ENCODE measurements around the gene ERCC4. TPM values are rescaled to one million over a fixed set of nuclear protein-coding genes. Genes with fewer than 3 reads are reported as not detected.

The ERCC4 gene
- total and polyA plus RNA-seq, 2 of the 8 experiments (the other 6 are each of a cell fraction or from before 2014, with no cell fraction given) = 1.6 to 13.2 TPM

- Histone ChIP-seq H3K9ac (replicated peaks in 1 of 4; ENCODE audit: extremely low read depth in 1 of 4, low read depth in 3 of 4, low read length in 3 of 4) (no peak overlapping the region), H3K23ac (ENCODE audit: insufficient read length) (no peak overlapping the region), H3K27ac (ENCODE audit: low read depth, low read length) (no peak overlapping the region), H3K4ac (replicated peaks; ENCODE audit: insufficient read length, low read depth, low read length) (no peak overlapping the region), H3K18ac (ENCODE audit: extremely low read depth, low read length) (no peak overlapping the region), H3K4me2 (ENCODE audit: insufficient read depth in 1 of 2, low read depth in 2 of 2, low read length in 2 of 2) (no peak overlapping the region), H3K23me2 (ENCODE audit: low read depth, low read length) (no peaks in the 10 kb centered on the region), H4K8ac (ENCODE audit: extremely low read depth, insufficient read depth, low read length) (no peak overlapping the region), H3K27me3 (replicated peaks in 1 of 4; ENCODE audit: control insufficient read depth in 3 of 4, extremely low read depth in 1 of 4, insufficient read depth in 3 of 4, low read length in 3 of 4) (no peaks in the 10 kb centered on the region), H4K5ac (ENCODE audit: insufficient read length, low read depth, low read length) (no peak overlapping the region), H2BK120ac (replicated peaks; ENCODE audit: low read depth, low read length) (no peak overlapping the region), H3K56ac (replicated peaks; ENCODE audit: insufficient read length, low read depth, low read length) (no peak overlapping the region), H2AFZ (ENCODE audit: low read length) (no peak overlapping the region), H3K79me1 (ENCODE audit: low read depth, low read length) (no peaks in the 10 kb centered on the region), H3K9me3 (ENCODE audit: insufficient read depth in 2 of 2, low read depth in 1 of 2, low read length in 1 of 2) (no peaks in the 10 kb centered on the region; a peak in 1 of 4 replicates), H3K4me1 (replicated peaks in 1 of 4; ENCODE audit: control insufficient read depth in 3 of 4, insufficient read depth in 4 of 4, low read length in 3 of 4) (no peaks in the 10 kb centered on the region), H3K14ac (ENCODE audit: insufficient read length) (no peak overlapping the region), H2BK20ac (ENCODE audit: low read length) (no peak overlapping the region), H2AK5ac (ENCODE audit: low read depth, low read length) (no peak overlapping the region), H2BK15ac (ENCODE audit: low read length) (no peak overlapping the region), H4K91ac (replicated peaks; ENCODE audit: insufficient read length, low read length) (no peak overlapping the region), H2BK5ac (ENCODE audit: low read depth, low read length) (no peak overlapping the region), H3K79me2 (ENCODE audit: control insufficient read depth in 1 of 2, insufficient read depth in 2 of 2, low read length in 2 of 2) (no peaks in the 10 kb centered on the region), H3K4me3 (ENCODE audit: extremely low read depth in 1 of 4, insufficient read depth in 2 of 4, low read depth in 3 of 4, low read length in 4 of 4) (no peak overlapping the region), H4K20me1 (replicated peaks in 1 of 2; ENCODE audit: control insufficient read depth in 1 of 2, insufficient read depth in 2 of 2, low read length in 2 of 2) (no peaks in the 10 kb centered on the region), H3K36me3 (ENCODE audit: control insufficient read depth in 2 of 4, insufficient read depth in 4 of 4, low read length in 3 of 4) (peaks cover 0 to 18% (median 8%) of the 10 kb centered on the region in 4 experiments; a peak in 5 of 8 replicates), H2BK12ac (ENCODE audit: low read depth, low read length) (no peak overlapping the region)
- ChIA-PET CTCF (ENCODE audit: partially characterized antibody) (interaction anchor here (1.9 kb wide), 1 partner anchor 38 kb away, joined by 5 read pairs; no protein-coding TSS in a partner anchor), POLR2A (ENCODE audit: partially characterized antibody) (no interaction called here)
- DNase-seq (ENCODE audit: low read depth in 1 of 2, low spot score in 2 of 2) = no peak
- no peak for FAIRE-seq
- WGBS, 2 experiments (ENCODE audit: extremely low coverage in 1 of 2, insufficient coverage in 1 of 2, insufficient read length in 1 of 2, insufficient replicate concordance in 2 of 2, low coverage in 1 of 2, low lambda C conversion rate in 2 of 2, missing lambda C conversion rate in 1 of 2) = 85% methylated on average over 10 of the region's 10 CpGs; no CpG with 5 or more reads in 1 of the 2 experiments
- no peak for TF ChIP-seq TBP (IDR thresholded peaks at IDR 0.05; ENCODE audit: low read depth, low read length)
- no peak for TF ChIP-seq KDM4A (IDR thresholded peaks at IDR 0.05; ENCODE audit: low read depth, low read length, severe bottlenecking)
- TF ChIP-seq, protein P1, sequence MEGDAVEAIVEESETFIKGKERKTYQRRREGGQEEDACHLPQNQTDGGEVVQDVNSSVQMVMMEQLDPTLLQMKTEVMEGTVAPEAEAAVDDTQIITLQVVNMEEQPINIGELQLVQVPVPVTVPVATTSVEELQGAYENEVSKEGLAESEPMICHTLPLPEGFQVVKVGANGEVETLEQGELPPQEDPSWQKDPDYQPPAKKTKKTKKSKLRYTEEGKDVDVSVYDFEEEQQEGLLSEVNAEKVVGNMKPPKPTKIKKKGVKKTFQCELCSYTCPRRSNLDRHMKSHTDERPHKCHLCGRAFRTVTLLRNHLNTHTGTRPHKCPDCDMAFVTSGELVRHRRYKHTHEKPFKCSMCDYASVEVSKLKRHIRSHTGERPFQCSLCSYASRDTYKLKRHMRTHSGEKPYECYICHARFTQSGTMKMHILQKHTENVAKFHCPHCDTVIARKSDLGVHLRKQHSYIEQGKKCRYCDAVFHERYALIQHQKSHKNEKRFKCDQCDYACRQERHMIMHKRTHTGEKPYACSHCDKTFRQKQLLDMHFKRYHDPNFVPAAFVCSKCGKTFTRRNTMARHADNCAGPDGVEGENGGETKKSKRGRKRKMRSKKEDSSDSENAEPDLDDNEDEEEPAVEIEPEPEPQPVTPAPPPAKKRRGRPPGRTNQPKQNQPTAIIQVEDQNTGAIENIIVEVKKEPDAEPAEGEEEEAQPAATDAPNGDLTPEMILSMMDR (IDR thresholded peaks at IDR 0.05; ENCODE audit: control extremely low read depth in 1 of 3, insufficient read depth in 1 of 3, low read depth in 1 of 3, low read length in 3 of 3) = no peak
- no peak for TF ChIP-seq BACH1 (IDR thresholded peaks at IDR 0.05; ENCODE audit: low read length)
- TF ChIP-seq POU5F1 (IDR thresholded peaks at IDR 0.05; ENCODE audit: low read depth, low read length) = no peak
- TF ChIP-seq ATF2 (IDR thresholded peaks at IDR 0.05; ENCODE audit: low read length) = no peak
- no peak for TF ChIP-seq MAFK (IDR thresholded peaks at IDR 0.05; ENCODE audit: low read depth, low read length)
- no peak for TF ChIP-seq POLR2A (IDR thresholded peaks at IDR 0.05; ENCODE audit: control extremely low read depth in 1 of 2, low read depth in 2 of 2, low read length in 2 of 2)
- TF ChIP-seq JUN (IDR thresholded peaks at IDR 0.05; ENCODE audit: low read depth, low read length) = no peak
- no peak for TF ChIP-seq SP1 (IDR thresholded peaks at IDR 0.05; ENCODE audit: low read depth, low read length)
- TF ChIP-seq TAF7 (optimal IDR thresholded peaks at IDR 0.05; ENCODE audit: borderline replicate concordance, low read depth, low read length) = no peak
Measured at GRCh38 chr16:13931845-13932244, 11.9 kb downstream of the ERCC4 start.
